HG03025 (cell line): ENCODE data around the gene TCF7.

Experiments used
- ATAC-seq: cut with Tn5 transposase; IDR thresholded peaks from one replicate; pipeline ENCODE4 v1.9.1; 2021; ENCODE audit warnings: mild to moderate bottlenecking, moderate library complexity; ENCODE audit not compliant: unreplicated experiment, low FRiP score

Gene TCF7

GRCh38 chr5:134128648-134128995 is 14.1 kb downstream of the TCF7 start:
- no peak for ATAC-seq

- ATAC-seq, result no peak
These were observed 15.1 kb downstream of the TCF7 start for GRCh38 chr5:134129411-134130238.

- no peak for ATAC-seq
These were observed 15.9 kb downstream of the TCF7 start for GRCh38 chr5:134130239-134130945.

GRCh38 chr5:134131165-134131564 is 16.7 kb downstream of the TCF7 start:
- ATAC-seq, result no peak

GRCh38 chr5:134131578-134132350 is 17.3 kb downstream of the TCF7 start:
- no peak for ATAC-seq

GRCh38 chr5:134132372-134133187 is 18.1 kb downstream of the TCF7 start:
- no peak for ATAC-seq

GRCh38 chr5:134133188-134133994 is 18.9 kb downstream of the TCF7 start:
- no peak for ATAC-seq

- no peak for ATAC-seq
These were observed 19.6 kb downstream of the TCF7 start for GRCh38 chr5:134133995-134134541.

- no peak for ATAC-seq
These were observed 20.7 kb downstream of the TCF7 start for GRCh38 chr5:134135091-134135655.

GRCh38 chr5:134136221-134136631 is 21.7 kb downstream of the TCF7 start:
- ATAC-seq, result no peak

- no peak for ATAC-seq
These were observed 22.3 kb downstream of the TCF7 start for GRCh38 chr5:134136771-134137170.

GRCh38 chr5:134138416-134139376 is 24.2 kb downstream of the TCF7 start:
- no peak for ATAC-seq

GRCh38 chr5:134139377-134139851 is 24.9 kb downstream of the TCF7 start:
- ATAC-seq, result no peak

- no peak for ATAC-seq
These were observed 25.5 kb downstream of the TCF7 start for GRCh38 chr5:134139891-134140469.

GRCh38 chr5:134140530-134141201 is 26.2 kb downstream of the TCF7 start:
- ATAC-seq, result no peak

- no peak for ATAC-seq
These were observed 27.0 kb downstream of the TCF7 start for GRCh38 chr5:134141331-134142050.
